MM.1S (cell line): ENCODE results near the gene SORBS2.

Experiments used
- DNase-seq: peaks from one replicate; pipeline ENCODE4 v3.0.0-alpha.2; 2015
- H2AFZ ChIP-seq: fragments of 300-600 bp; sonication (generic); 2 replicates; pipeline ENCODE4 v1.6.0; 2016; ENCODE audit warnings: antibody characterized with exemption, low read length
- H3F3A ChIP-seq: fragments of 300-600 bp; sonication (generic); 2 replicates; pipeline ENCODE4 v1.6.1; 2016; ENCODE audit warnings: mild to moderate bottlenecking, antibody characterized with exemption, low read length, moderate library complexity, mixed read lengths; ENCODE audit not compliant: insufficient read depth
- H3K27ac ChIP-seq: fragments of 300-600 bp; sonication (generic); 2 replicates; pipeline ENCODE4 v1.5.1; 2016; ENCODE audit warnings: mild to moderate bottlenecking, low read length
- H3K27me3 ChIP-seq: fragments of 300-600 bp; sonication (generic); replicated peaks from 2 replicates; pipeline ENCODE4 v1.6.0; 2016; ENCODE audit warnings: low read length; ENCODE audit not compliant: insufficient read depth
- H3K36me3 ChIP-seq: fragments of 300-600 bp; sonication (generic); replicated peaks from 2 replicates; pipeline ENCODE4 v1.6.1; 2016; ENCODE audit warnings: mild to moderate bottlenecking, low read length, mixed read lengths; ENCODE audit not compliant: insufficient read depth
- H3K4me1 ChIP-seq: fragments of 300-600 bp; sonication (generic); 2 replicates; pipeline ENCODE4 v1.6.1; 2016; ENCODE audit warnings: low read length, mixed read lengths
- H3K4me2 ChIP-seq: fragments of 300-600 bp; sonication (generic); 2 replicates; pipeline ENCODE4 v1.6.0; 2016; ENCODE audit warnings: low read depth, low read length
- H3K4me3 ChIP-seq: fragments of 300-600 bp; sonication (generic); 2 replicates; pipeline ENCODE4 v1.5.1; 2016; ENCODE audit warnings: low read length, mixed read lengths
- H3K79me2 ChIP-seq: fragments of 300-600 bp; sonication (generic); 2 replicates; pipeline ENCODE4 v1.6.1; 2016; ENCODE audit warnings: mixed run types, low read length, mixed read lengths
- H3K9ac ChIP-seq: fragments of 300-600 bp; sonication (generic); 2 replicates; pipeline ENCODE4 v1.6.1; 2016; ENCODE audit warnings: low read length, mixed read lengths
- H3K9me2 ChIP-seq: fragments of 300-600 bp; sonication (generic); replicated peaks from 2 replicates; pipeline ENCODE4 v1.6.1; 2016; ENCODE audit warnings: mild to moderate bottlenecking, low read length, mixed read lengths; ENCODE audit not compliant: insufficient read depth
- H3K9me3 ChIP-seq: fragments of 300-600 bp; sonication (generic); replicated peaks from 2 replicates; pipeline ENCODE4 v1.6.1; 2016; ENCODE audit warnings: mild to moderate bottlenecking, low read length, mixed read lengths; ENCODE audit not compliant: insufficient read depth
- H4K20me1 ChIP-seq: fragments of 300-600 bp; sonication (generic); 2 replicates; pipeline ENCODE4 v1.6.1; 2016; ENCODE audit warnings: mild to moderate bottlenecking, low read length, moderate library complexity, mixed read lengths; ENCODE audit not compliant: insufficient read depth
- CTCF ChIP-seq: fragments of 300-600 bp; sonication (generic); IDR thresholded peaks from 2 replicates; pipeline ENCODE4 v1.5.1; 2016; ENCODE audit warnings: antibody characterized with exemption, low read length, mixed read lengths
- EZH2 ChIP-seq: fragments of 300-600 bp; sonication (generic); optimal IDR thresholded peaks from 2 replicates; pipeline ENCODE3; 2017; ENCODE audit warnings: low read depth, mild to moderate bottlenecking, antibody characterized with exemption, low read length, mixed read lengths
- EZH2phosphoT487 ChIP-seq: fragments of 300-600 bp; sonication (generic); IDR thresholded peaks from 2 replicates; pipeline ENCODE4 v1.6.1; 2018; ENCODE audit warnings: antibody characterized with exemption, low read length

SORBS2 gene

DNA sequence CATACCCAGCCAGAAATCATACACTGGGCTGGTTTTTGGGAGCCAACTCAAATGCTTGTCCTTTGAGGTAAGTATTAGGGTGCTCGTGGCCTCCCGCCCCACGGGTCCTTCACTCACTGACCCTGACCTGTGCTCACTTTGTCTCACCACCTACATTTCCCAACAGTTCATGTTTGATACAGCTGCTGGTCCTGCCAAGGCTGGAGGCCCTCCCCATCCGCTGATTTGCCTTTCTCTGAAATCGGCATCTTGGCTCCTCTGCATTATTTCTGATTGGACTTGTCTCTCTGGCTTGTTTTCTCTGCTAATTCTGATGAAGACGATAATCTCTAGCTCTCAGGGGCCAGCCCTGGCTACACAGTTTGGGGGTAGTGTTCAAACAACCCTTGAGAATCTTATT, 70.2 kb downstream of the SORBS2 start:
- TF ChIP-seq EZH2phosphoT487 (no peak), CTCF (no peak), EZH2 (no peak)
- Histone ChIP-seq H3K4me3 (no peak overlapping the region), H3K9me3 (no peaks in the 10 kb centered on the region), H3K79me2 (no peaks in the 10 kb centered on the region), H3K9ac (no peak overlapping the region), H3K4me2 (no peak overlapping the region), H3K27me3 (no peaks in the 10 kb centered on the region), H3K4me1 (peaks cover 10% of the 10 kb centered on the region; the same call in 1 of the 2 replicates), H4K20me1 (no peaks in the 10 kb centered on the region), H3K9me2 (no peaks in the 10 kb centered on the region), H3K27ac (no peak overlapping the region), H3F3A (no peaks in the 10 kb centered on the region), H2AFZ (no peak overlapping the region), H3K36me3 (no peaks in the 10 kb centered on the region)
- DNase-seq, result no peak

GRCh38 chr4:185740471-185740873, 71.5 kb downstream of the SORBS2 start:
- Histone ChIP-seq H3K4me3 (no peak overlapping the region), H3K9me2 (no peaks in the 10 kb centered on the region), H3K27me3 (no peaks in the 10 kb centered on the region), H3K4me2 (no peak overlapping the region), H3K9me3 (no peaks in the 10 kb centered on the region), H3K4me1 (peaks cover 10% of the 10 kb centered on the region; the same call in 1 of the 2 replicates), H2AFZ (no peak overlapping the region), H3F3A (no peaks in the 10 kb centered on the region), H3K9ac (no peak overlapping the region), H3K79me2 (no peaks in the 10 kb centered on the region), H4K20me1 (no peaks in the 10 kb centered on the region), H3K36me3 (no peaks in the 10 kb centered on the region), H3K27ac (no peak overlapping the region)
- no peak for DNase-seq
- TF ChIP-seq EZH2, result no peak
- no peak for TF ChIP-seq CTCF
- TF ChIP-seq EZH2phosphoT487, result no peak

DNA sequence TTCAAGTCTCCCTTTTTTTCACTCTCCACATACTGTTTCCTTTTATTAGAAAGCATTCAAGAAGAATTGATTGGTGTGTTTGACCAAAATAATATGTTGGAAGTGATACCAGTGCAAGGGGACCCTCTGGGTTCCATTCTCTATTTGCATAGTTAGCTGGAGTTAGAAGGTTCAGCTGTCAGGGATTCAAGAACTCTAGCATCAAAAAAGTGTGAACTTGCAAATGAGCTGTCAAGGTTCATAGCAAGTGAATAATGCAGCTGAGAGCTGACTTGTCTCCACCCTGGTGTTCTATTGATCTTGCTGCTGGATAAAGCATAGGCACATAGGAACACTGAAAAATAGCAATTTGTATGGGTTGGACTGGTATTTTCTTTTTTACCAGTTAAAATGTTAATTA, 73.2 kb downstream of the SORBS2 start:
- no peaks in the 10 kb centered on the region for H3K9me2 ChIP-seq
- H3F3A ChIP-seq, result no peaks in the 10 kb centered on the region
- H3K9me3 ChIP-seq, result no peaks in the 10 kb centered on the region
- H4K20me1 ChIP-seq, result no peaks in the 10 kb centered on the region
- no peak for DNase-seq
- H3K4me1 ChIP-seq, result peaks cover 24% of the 10 kb centered on the region
- no peak overlapping the region for H3K4me2 ChIP-seq
- H3K36me3 ChIP-seq, result no peaks in the 10 kb centered on the region
- H3K27me3 ChIP-seq, result no peaks in the 10 kb centered on the region
- no peaks in the 10 kb centered on the region for H3K79me2 ChIP-seq
- no peak overlapping the region for H2AFZ ChIP-seq
- no peak overlapping the region for H3K27ac ChIP-seq
- no peak overlapping the region for H3K4me3 ChIP-seq
- no peak for TF ChIP-seq EZH2
- TF ChIP-seq EZH2phosphoT487, result no peak
- TF ChIP-seq CTCF, result no peak
- no peak overlapping the region for H3K9ac ChIP-seq
